PC-9 (cell line): Measurements from ENCODE around the gene THAP12.

ENCODE experiments used
- EZH2 ChIP-seq: fragments of 200-600 bp; sonication (generic); IDR thresholded peaks from 2 replicates; pipeline ENCODE4 v1.8.0; 2017; ENCODE audit warnings: antibody characterized with exemption, low read depth
- TF ChIP-seq, protein P1 (sequence below): fragments of 200-600 bp; sonication (generic); conservative IDR thresholded peaks from 2 replicates; pipeline ENCODE4 v1.6.1; 2017; ENCODE audit warnings: mixed run types, antibody characterized with exemption, mild to moderate bottlenecking, moderate library complexity

DNA sequence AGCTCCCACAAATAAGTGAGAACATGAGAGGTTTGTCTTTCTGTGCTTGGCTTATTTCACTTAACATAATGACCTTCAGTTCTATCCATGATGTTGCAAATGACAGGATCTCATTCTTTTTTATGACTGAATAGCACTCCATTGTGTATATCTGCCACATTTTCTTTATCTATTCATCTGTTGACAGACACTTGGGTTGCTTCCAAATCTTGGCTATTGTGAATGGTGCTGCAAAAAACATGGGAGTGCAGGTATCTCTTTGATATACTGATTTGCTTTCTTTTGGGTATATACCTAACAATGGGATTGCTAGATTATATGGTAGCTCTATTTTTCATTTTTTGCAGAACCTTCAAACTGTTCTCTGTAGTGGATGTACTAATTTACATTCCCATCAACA lies 13.5 kb upstream of the THAP12 start:
- TF ChIP-seq, protein P1, sequence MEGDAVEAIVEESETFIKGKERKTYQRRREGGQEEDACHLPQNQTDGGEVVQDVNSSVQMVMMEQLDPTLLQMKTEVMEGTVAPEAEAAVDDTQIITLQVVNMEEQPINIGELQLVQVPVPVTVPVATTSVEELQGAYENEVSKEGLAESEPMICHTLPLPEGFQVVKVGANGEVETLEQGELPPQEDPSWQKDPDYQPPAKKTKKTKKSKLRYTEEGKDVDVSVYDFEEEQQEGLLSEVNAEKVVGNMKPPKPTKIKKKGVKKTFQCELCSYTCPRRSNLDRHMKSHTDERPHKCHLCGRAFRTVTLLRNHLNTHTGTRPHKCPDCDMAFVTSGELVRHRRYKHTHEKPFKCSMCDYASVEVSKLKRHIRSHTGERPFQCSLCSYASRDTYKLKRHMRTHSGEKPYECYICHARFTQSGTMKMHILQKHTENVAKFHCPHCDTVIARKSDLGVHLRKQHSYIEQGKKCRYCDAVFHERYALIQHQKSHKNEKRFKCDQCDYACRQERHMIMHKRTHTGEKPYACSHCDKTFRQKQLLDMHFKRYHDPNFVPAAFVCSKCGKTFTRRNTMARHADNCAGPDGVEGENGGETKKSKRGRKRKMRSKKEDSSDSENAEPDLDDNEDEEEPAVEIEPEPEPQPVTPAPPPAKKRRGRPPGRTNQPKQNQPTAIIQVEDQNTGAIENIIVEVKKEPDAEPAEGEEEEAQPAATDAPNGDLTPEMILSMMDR, result no peak
- TF ChIP-seq EZH2, result no peak
